Measurements from ENCODE around the gene FANCG.

The FANCG gene

DNA sequence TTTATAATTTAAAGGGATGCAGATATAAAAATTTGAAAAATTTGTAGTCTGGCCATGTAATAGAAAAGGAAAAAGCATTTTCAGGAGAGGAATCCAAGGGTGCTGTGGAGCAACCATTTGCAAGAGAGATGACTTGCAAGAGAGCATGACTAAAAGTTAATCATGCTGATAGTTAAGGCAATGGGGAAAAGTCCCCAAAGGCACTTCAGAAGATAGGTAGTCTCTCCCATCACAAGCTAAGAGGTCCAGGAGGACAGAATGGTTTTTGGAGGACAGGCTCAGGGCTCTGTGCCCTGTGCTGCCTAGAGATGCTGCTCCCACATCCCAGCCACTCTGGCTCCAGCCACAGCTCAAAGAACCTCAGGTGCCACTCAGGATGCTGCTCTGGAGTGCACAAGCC, 51.4 kb downstream of the FANCG start:
- Histone ChIP-seq H3K4me3 (ENCODE audit: low read depth, low read length) (no peak overlapping the region), H3K27ac (no peak overlapping the region), H3K36me3 (no peaks in the 10 kb centered on the region; the same call in 1 of the 2 replicates), H3K27me3 (ENCODE audit: insufficient read depth, low read depth, severe bottlenecking) (no peaks in the 10 kb centered on the region), H3K9me3 (ENCODE audit: severe bottlenecking) (no peaks in the 10 kb centered on the region)
- DNase-seq: no peak
- TF ChIP-seq, protein P1, sequence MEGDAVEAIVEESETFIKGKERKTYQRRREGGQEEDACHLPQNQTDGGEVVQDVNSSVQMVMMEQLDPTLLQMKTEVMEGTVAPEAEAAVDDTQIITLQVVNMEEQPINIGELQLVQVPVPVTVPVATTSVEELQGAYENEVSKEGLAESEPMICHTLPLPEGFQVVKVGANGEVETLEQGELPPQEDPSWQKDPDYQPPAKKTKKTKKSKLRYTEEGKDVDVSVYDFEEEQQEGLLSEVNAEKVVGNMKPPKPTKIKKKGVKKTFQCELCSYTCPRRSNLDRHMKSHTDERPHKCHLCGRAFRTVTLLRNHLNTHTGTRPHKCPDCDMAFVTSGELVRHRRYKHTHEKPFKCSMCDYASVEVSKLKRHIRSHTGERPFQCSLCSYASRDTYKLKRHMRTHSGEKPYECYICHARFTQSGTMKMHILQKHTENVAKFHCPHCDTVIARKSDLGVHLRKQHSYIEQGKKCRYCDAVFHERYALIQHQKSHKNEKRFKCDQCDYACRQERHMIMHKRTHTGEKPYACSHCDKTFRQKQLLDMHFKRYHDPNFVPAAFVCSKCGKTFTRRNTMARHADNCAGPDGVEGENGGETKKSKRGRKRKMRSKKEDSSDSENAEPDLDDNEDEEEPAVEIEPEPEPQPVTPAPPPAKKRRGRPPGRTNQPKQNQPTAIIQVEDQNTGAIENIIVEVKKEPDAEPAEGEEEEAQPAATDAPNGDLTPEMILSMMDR (IDR thresholded peaks at IDR 0.05; ENCODE audit: low read depth, low read length): no peak

DNA sequence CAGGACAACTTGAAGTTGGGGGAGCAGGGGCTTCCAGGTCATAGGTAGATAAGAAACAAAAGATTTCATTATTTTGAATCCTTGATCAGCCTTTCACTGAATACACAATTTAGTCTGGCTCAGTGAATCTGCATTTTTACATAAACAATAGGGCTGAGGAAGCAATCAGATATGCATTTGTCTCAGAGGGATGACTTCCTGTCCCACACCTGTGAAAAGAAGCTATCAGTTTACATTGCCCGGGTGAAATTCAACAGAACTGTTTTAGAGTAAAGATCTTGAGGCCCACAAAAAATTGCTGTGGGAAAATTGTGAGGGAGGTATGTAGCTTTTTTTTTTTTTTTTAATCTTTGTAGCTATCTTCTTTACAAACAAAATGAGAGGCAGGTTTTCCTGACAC, 51.9 kb downstream of the FANCG start:
- TF ChIP-seq, protein P1 (IDR thresholded peaks at IDR 0.05; ENCODE audit: low read depth, low read length): no peak
- no peaks in the 10 kb centered on the region; the same call in 1 of the 2 replicates for H3K36me3 ChIP-seq
- no peak overlapping the region for H3K27ac ChIP-seq
- no peak for DNase-seq
- H3K9me3 ChIP-seq (ENCODE audit: severe bottlenecking): no peaks in the 10 kb centered on the region
- no peak overlapping the region for H3K4me3 ChIP-seq (ENCODE audit: low read depth, low read length)
- H3K27me3 ChIP-seq (ENCODE audit: insufficient read depth, low read depth, severe bottlenecking): no peaks in the 10 kb centered on the region

DNA sequence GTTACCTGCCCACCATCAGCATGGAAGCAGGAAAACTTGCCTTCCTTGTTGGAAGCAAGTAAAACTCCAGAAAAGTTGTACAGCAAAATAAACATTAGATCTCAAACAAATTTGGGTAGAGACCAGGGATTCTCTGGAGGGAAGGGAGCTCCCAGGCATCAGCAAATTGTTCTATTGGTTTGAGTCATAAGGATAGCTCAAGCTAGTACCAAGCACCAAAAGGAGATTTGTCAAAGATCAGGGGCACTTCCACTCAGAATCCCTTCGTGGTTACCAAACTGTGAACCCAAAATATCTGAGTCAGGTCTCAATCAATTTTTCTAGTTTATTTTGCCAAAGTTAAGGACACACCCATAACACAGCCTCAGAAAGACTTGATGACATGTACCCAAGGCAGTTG, 52.4 kb downstream of the FANCG start:
- TF ChIP-seq, protein P1 (IDR thresholded peaks at IDR 0.05; ENCODE audit: low read depth, low read length): no peak
- no peak for DNase-seq

DNA sequence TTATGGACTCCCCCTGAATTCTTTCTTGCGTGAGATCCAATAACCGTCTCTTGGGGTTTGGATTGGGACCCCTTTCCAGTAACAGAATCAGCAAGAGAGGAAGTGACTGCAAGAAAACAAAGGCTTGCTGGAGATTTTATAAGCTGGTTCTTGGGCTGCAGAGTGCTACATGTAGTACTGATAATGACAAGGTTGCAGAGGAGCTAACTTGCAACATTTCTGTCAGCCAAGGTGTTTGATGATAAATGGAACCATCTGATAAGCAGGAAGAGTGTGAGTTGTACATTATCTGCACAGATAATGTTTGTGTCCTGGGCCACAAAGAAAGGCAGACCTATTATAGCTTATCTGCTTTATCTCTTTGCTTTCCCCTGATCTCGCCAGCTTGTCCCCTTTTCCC, 53.1 kb downstream of the FANCG start:
- Histone ChIP-seq H3K4me3 (ENCODE audit: low read depth, low read length) (no peak overlapping the region), H3K36me3 (no peaks in the 10 kb centered on the region; the same call in 1 of the 2 replicates), H3K27ac (no peak overlapping the region), H3K27me3 (ENCODE audit: insufficient read depth, low read depth, severe bottlenecking) (no peaks in the 10 kb centered on the region), H3K9me3 (ENCODE audit: severe bottlenecking) (no peaks in the 10 kb centered on the region)
- DNase-seq: no peak
- TF ChIP-seq, protein P1 (IDR thresholded peaks at IDR 0.05; ENCODE audit: low read depth, low read length): no peak

More for the DNA sequence above, 52.4 kb downstream of the FANCG start:
- Histone ChIP-seq H3K27me3 (ENCODE audit: insufficient read depth, low read depth, severe bottlenecking) (no peaks in the 10 kb centered on the region), H3K27ac (no peak overlapping the region), H3K9me3 (ENCODE audit: severe bottlenecking) (no peaks in the 10 kb centered on the region), H3K36me3 (no peaks in the 10 kb centered on the region; the same call in 1 of the 2 replicates), H3K4me3 (ENCODE audit: low read depth, low read length) (no peak overlapping the region)
